GM19455 (cell line): Measurements from ENCODE around the gene FERMT2.

ENCODE experiments used
- ATAC-seq: cut with Tn5 transposase; IDR thresholded peaks from one replicate; pipeline ENCODE4 v1.9.1; 2021; ENCODE audit not compliant: unreplicated experiment

FERMT2 gene

DNA sequence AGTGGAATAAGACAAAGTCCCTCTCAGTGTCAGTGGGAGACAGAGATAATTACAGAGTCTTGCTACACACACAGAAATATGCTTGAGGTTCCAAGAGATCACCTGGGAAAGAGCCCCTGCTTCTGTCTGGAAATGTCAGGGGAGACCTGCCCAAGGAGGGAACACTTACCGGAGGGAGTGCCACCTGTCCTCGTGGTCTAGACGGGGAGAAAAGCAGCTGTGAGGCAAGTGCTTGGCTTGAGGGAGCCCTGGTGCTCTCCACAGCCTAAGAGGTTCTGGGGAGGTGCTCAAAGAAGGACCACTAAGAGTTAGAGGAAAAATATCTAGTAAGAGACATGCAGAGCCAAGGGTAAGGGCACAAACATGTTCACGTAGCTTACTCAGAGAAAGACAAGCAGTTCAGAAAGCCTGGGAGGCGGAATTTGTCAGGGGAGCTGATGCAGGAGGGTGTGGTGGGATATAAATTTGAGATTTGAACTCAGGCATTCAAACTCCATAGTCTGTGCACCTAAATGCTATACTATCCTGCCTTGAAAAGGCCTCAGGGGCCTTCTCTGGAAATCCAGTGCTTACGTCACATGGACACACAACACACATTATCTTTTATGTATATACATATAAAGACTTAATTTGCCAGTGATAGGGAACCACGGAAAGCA is 121.2 kb downstream of the FERMT2 start:
- no peak for ATAC-seq

DNA sequence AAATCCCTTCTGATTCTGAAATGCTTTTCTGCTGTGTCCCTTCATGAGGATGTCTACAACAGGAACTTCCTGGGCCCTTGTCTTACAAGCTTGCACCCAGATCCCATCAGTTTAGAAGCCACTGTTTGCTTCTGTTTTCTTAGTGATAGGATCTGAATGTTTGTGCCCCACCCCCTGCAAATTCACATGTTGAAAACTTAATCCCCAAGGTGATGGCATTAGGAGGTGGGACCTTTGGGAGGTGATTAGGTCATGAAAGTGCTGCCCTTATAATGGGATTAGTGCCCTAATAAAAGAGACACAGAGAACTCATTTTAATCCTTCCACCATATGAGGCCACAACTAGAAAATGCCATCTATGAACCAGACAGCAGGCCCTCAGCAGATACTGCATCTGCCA is 123.4 kb downstream of the FERMT2 start:
- no peak for ATAC-seq

DNA sequence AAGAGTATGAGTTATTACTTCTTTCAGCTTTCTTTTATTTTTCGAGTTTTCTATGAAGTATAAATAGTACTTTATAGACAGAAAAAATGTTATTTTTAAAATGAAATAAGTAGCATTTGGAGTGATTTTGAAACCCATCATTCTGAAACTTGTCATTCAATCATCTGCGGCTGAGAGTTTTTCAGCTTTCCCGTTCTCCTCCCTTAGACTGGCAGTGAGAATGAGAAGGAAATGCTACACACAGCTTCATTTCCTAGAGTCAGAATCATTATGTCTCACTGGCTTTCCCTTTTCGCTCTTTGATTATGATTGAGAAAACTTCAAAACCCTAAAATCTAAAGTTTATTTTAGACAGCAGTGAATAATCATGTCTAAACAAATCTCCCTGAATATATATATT is 125.8 kb downstream of the FERMT2 start:
- ATAC-seq: no peak

DNA sequence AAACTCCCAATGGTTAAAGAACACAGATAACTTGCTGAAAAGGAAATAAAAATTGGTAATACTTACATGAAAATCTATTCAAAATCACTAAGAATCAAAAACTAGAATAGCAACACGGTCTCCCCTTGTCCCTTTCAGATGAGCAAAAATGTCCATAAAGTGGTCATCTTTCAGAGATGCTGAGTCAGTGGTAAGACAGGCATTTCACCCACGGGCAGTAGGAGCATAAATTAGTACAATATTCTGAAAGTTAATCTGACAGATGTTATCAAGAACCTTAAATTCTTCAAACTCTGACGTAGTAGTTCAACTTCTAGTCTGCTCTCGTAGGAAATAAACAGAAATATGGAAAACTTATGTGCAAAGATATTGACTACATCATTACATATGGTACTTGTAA is 126.4 kb downstream of the FERMT2 start:
- no peak for ATAC-seq

DNA sequence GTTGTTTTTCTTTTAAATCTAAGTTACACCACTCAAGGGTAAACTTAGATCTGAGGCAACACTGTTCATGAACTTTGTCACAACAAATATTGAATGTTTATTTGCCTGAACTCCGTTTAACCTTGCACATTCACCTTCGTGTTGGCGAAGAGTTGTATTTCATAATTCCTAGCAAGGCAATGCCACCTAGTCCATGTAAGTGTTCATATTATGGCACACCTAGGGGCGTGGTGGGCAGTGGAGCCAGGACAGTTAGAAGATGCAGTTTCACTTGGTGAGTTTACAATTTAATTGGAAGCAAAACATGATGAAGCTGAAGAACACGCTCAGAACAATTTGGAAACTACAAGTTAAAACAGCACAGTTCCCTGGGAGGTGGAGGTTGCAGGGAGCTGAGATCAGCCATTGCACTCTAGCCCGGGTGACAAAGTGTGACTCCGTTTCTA is 129.0 kb downstream of the FERMT2 start:
- ATAC-seq: no peak

DNA sequence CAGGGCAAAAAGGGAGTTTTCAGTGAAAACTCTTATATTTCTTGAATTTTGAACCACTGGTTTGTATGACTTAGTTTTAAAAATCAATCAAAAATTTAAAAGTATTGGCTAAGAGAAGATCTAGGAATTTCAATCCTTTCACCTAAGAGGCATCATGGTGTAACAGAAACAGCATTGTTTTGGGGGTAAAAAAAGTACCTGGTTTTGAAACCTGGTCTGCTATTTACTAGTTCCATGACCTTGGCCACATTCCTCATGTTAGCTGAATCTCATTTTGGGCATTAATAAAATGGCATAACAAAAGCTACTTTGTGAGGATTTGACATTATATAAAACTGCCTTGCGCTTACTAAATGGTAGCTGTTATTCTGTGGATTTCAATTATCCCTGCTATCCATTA is 142.7 kb downstream of the FERMT2 start:
- no peak for ATAC-seq
